ENCODE results near the gene PPIF.
A peak's percentile ranks its signal among the peaks of the same experiment; 100 is the strongest.

PPIF gene

DNA sequence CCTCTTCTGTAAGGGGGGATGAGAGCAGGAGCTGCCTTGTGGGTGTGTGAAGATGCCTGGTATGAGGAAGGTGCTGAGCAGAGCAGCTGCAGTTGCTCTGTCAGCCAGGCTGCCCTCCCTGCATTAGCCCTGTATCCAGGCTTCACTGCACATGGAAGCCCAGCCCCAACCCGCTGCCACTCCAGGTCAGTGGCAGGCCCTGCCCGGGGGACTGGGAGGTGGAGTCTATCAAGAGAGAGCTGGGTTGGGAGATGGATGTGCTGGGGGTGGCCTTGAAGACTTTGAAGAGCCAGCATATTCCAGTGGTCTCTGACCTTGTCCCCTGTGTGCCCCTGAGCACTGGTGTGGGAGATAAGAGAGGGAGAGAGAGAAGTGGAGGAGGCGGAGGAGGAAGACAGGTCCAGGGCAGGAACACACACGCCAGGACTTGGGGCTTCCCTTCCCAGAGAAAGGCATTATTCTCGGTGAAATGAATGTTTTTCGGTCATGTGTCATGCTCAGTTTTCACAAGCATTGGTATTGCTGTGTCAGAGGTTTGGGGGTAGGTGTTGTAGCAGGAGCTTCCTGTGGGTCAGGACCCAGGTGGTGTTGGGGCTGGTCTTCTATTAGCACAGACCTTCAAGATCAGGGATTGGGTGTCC lies 2.6 kb downstream of the PPIF start:
- ATAC-seq: no peak

DNA sequence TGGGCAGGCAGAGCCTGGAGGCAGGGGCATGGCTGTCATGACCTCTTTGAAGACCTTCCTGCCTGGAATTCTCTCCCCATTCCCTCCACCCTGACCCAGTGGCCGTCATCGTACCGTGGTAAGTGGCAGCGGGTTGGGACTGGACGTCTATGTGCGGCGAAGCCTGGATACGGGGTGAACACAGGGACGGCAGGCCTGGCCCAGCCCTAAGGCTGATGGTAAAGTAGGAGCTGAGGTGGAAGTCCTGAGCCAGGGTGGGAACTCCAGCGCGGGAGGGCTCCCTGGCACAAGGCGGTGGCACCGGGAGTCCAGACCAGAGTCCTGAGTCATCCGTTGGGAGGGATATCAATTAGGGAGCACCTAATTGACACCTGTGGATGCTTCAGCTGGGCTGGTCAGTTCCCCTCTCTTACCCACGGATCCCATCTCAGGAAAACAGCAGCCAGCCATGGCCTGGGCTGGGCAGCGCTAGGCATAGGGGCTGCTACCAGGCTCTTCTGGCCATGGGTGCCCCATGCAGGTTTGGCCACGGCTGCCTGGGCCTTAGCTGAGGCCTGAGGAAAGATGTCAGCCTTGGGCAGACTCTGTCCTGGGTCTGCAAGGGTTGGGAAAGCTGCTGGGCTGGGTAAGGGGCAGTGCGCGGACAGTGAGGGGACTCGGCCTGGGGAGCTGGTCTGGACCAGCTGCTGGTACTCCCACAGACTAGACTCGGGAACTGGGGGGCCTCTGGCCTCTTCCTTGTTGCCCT lies 3.3 kb downstream of the PPIF start:
- ATAC-seq: no peak

DNA sequence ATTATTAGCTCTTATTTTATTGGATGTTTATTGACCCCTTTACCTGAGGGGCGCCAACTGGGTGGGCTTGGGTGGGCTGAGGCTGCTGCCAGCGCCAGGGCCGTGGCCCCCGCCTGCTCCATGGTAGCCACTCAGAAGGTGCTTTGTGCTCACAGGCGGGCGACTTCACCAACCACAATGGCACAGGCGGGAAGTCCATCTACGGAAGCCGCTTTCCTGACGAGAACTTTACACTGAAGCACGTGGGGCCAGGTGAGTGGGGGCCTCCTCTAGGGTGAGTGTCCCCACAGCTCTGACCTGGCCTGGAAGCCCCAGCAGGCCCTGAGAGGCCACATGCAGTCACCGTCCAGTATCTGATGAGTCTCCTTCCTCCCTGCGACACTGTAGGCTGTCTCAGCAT lies 4.1 kb downstream of the PPIF start:
- no peak for ATAC-seq

DNA sequence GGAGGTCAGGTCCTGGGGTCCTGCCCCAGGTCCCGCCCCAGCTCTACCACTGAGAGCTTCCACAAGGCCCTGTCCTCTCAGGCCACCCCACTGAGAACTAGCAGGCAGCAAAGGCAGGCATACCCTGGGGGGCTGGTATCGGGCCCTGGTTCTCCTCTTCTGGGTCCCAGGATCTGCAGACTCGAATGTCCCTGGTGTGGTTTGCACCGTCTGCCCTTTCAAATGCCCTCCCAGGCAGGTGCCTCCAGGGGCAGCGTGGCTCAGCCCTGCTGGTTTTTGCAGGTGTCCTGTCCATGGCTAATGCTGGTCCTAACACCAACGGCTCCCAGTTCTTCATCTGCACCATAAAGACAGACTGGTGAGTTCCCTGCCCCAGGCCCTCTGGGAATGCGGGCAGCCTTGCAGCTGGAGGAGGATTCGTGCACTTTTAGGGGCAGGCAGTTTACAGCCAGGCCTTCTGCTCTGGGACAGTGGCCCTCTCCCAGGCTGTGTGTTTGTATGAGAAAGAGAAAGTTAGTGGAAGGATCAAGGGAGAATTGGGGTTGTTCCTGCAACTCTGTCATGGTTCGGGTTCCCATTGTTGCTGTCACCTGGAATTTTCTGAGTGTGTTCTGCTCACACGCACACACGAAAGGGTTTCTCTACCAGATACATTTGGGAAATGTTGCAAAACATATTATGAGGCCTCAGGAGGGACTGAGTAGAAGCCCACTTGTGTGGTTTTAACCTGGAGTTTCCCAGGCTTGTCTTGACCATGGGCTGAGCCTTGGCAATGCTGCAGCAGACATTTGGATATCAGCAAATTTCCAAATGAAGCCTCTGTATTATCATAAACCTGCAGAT lies 5.0 kb downstream of the PPIF start:
- ATAC-seq: no peak

DNA sequence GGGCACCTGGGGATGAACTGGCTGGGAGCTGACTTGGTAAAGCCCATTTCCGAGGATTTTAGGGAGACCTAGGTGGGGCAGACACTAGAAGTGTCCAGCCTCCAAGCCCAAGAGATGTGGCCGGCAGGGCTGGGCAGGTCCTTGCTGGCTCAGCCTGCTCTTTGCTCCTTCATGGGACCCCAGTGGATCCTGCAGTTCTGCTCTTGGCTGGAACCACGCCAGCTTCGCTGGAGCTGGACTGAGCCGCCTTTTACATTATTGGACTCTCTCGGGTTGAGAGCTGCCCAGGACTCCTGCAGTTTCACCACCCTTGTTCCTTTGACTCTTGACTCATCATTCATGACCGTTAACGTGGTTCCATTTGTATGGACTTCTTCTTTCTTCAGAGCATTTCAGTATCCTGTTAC lies 5.7 kb downstream of the PPIF start:
- ATAC-seq: no peak

DNA sequence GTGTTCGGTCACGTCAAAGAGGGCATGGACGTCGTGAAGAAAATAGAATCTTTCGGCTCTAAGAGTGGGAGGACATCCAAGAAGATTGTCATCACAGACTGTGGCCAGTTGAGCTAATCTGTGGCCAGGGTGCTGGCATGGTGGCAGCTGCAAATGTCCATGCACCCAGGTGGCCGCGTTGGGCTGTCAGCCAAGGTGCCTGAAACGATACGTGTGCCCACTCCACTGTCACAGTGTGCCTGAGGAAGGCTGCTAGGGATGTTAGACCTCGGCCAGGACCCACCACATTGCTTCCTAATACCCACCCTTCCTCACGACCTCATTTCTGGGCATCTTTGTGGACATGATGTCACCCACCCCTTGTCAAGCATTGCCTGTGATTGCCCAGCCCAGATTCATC lies 6.5 kb downstream of the PPIF start:
- no peak for ATAC-seq

DNA sequence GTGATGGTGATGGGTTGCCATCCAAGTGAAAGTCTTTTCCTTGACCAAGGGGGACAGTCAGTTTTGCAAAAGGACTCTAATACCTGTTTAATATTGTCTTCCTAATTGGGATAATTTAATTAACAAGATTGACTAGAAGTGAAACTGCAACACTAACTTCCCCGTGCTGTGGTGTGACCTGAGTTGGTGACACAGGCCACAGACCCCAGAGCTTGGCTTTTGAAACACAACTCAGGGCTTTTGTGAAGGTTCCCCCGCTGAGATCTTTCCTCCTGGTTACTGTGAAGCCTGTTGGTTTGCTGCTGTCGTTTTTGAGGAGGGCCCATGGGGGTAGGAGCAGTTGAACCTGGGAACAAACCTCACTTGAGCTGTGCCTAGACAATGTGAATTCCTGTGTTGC lies 6.9 kb downstream of the PPIF start:
- peak in 1 of 2 donors; percentile 22 for ATAC-seq

DNA sequence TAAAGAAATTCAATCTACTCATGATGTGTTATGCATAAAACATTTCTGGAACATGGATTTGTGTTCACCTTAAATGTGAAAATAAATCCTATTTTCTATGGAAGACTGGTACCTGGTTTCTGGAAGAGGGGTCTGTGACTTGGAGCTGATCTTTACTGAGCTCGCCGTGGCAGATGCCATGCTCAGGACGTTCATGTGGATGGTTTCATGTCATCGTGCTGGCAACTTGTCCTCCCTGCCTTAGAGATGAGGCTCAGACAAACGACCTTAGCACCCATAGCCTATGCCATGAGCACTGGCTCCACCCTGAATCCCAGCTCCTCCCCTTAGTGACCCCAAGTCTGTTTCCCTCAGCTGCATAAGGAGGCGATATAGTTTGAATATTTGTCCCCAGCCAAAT lies 7.3 kb downstream of the PPIF start:
- no peak for ATAC-seq

DNA sequence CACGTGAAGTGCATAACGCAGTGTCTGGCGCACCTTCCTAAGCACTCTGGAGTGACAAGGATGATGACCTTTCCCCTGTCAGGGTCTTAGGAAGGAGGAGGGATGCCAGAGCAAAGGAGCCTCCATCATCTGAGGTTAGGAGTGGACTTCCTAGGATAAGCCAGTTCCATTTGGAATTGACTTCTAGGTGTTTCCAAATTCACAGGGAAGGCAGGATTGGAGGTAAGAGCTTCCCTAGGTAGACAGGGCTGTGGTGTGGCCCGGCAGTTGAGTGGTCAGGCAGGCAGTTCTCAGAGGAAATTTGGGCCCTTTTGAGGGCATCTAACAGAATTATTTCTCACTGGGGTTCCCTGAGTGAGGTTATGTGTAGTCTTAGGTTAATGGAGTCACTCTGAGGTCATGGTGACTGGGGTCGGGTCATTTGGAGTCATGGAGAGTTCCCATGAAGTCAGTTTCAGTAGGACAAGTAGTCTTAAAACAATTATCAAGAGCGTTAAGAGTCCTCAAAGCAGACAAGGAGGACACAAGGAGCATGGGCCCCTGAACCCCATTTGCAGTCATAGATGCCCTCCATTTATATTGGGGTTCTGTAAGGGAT lies 8.2 kb downstream of the PPIF start:
- ATAC-seq: no peak

DNA sequence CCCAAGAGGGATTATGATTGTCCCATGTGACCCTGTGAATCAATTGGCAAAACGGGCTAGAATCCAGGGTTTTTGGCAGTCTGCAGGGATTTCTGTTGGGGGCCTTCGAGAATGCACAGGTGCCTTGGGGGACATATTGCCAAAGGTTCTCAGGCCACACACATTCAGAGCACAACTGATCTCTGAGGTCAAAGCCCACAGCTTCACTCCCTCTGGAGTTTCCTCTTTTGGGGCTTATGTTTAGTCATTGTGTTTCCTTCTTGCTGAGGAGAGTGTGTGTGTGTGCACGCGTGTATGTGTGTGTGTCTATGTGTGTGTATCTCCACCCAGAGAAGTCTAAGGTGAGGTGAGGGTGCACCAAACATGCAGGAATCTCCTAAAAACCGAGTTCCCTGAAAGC lies 8.8 kb downstream of the PPIF start:
- peak in 1 of 2 donors; percentile 11 for ATAC-seq

DNA sequence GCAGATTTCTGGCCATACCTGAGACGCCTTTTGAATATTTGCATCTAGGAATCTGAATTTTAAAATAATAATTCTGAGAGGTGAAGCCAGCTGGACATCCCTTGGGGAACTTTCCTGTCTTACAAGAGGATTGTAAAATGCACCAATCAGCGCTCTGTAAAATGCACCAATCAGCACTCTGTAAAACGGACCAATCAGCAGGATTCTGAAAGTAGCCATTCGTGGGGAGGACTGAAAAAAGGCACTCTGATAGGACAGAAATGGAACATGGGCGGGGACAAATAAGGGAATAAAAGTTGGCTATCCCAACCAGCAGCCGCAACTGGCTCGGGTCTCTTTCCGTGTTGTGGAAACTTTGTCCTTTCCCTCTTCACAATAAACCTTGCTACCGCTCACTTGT lies 9.9 kb downstream of the PPIF start:
- ATAC-seq: no peak

DNA sequence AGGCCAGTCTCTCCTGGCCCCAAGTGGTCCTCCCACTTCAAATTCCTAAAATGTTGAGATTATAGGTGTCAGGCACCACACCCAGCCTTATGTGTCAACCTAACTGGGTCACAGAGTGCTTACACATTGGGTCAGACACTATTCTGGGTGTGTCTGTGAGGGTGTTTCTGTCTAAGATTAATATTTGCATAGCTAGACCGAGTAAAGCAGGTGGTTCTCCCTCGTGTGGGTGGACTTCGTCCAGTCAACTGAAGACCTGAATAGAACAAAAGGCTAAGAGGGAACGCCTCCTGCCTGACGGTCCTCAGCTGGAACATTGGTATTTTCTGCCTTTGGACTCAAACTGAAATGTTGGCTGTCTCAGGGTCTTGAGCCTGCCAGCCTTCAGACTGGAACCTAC lies 11.5 kb downstream of the PPIF start:
- ATAC-seq: no peak

DNA sequence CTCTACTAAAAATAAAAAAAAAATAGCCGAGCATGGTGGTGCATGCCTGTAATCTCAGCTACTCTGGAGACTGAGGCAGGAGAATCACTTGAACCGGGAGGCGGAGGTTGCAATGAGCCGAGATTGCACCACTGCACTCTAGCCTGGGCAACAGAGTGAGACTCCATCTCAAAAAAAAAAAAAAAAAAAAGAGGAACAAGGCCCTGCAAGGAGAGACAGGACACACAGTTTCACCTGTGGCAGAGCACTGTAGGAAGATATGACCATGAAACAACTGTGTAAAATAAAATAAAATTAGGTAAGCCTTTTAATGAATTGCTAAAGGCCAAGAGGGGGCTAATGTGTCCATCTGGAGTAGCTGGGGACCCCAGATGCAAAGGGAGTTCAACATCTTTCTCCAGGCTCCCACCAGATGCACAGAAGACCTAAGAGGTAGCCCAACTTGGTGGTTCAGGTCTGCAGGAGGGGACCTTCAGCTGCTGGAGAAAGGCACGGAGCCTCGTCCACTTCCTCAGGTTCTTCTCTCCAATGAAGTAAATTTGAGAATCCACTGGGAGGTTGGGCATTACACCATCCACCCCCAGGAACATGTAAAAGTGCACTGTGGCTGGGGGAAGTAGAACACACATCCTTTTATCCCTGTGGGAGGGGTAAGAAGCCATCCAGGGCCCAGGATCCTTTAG lies 12.7 kb downstream of the PPIF start:
- no peak for ATAC-seq

DNA sequence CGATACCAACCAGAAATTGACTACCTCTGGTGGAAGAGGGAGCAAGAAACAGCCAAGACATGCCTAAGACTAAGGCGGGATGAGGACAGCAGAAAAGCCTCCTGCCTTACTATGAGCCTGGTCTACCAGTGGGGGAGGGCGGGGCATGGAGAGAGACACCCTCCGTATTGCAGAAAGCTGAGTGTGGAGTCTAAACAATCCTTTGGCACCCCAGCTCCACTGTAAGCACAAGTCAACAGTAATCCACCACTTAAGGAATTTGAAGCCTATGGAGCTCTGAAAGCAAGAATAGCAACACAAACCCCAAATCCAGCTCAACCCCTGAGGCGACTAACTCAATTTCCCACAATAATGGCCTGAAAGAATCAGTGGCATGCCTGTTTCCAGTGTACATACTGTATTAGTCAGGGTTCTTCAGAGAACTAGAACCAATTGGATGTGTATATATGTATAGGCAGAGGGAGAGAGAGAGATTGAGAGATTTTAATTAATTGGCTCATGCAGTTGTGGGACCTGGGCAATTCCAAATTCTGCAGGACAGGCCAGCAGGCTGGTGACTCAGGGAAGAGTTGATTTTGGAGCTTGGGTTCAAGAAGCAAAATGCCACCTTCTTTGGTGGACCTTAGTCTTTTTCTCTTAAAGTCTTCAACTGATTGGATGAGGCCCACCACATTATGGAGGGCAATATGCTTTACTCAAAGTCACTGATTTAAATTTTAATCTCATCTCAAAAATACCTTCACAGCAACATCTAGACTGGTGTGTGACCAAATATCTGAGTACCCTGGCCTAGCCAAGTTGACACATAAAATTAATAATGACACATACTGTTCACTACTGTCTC lies 13.5 kb downstream of the PPIF start:
- ATAC-seq: no peak

DNA sequence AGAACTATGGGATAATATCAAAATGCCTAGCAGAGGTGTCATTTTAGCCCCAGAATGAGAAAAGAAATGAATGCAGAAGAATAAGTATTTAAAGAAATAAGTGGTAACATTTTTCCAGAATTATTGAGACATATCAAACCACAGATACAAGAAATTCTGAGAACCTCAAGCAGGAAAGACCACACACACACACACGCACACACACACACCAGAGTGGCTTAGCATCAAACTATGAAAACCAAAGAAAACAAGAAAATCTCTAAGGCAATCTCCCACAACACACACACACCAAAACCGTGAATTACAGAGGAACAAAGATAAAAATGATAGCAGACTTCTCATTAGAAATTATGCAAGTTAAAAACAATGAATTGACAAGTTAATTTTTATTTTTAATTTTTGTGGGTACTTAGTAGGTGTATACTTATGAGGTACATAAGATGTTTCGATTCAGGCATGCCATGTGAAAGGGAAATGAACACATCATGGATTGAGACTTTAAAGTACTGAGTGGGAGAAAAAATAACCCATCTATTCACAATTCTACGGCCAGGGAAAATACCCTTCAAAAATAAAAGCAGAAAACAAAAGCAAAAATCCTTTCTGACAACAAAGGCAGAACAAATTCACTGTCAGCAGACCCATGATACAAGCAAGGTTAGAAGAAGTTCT lies 14.6 kb downstream of the PPIF start:
- ATAC-seq: no peak

DNA sequence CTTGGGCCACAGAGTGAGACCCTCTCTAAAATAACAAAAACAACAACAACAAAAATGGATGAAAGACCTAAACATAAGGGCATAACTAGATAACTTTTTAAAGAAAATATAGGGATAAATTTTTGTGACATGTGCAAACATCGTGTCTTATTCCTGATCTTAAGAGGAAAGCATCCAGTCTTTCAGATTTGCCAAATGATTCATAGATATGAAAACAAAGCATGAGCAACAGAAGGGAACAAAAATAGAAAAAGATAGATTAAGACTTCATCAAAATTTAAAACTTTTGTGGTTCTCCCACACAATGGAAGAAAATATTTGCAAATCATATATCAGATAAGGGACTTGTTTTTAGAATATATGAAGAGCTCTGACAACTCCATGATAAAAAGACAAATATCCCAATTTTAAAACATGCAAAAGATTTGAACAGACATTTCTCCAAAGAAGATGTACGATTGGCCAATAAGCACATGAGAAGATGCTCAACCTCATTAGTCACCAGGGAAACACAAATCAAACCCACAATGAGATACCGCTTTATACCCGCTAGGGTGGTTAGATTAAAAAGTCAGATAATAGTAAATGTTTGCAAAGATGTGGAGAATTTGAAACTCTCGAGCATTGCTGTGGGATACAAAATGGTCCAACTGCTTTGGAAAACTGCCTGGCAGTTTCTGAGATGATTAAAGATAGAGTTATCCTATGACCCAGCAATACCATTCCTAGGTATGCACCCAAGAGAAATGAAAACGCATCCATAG lies 20.3 kb downstream of the PPIF start:
- ATAC-seq: no peak

DNA sequence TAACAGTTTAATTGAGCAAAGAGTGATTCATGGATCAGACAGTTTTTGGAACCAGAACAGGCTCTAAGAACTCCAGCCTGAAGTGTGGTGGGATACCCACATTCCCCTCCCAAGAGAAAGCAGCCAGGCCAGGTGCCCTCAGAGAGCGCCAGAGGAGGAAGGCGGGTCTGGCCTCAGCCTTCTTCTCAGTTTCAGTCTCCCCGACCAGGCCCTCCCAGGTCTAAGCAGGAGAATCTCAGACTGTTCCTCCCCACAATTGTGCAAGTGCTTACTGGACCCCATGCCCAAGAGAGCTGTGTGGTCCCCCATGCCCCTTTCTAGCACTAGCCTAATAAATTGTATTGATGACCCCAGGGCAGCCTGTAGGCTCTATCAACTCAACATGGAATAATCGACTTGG lies 25.6 kb downstream of the PPIF start:
- ATAC-seq: no peak

DNA sequence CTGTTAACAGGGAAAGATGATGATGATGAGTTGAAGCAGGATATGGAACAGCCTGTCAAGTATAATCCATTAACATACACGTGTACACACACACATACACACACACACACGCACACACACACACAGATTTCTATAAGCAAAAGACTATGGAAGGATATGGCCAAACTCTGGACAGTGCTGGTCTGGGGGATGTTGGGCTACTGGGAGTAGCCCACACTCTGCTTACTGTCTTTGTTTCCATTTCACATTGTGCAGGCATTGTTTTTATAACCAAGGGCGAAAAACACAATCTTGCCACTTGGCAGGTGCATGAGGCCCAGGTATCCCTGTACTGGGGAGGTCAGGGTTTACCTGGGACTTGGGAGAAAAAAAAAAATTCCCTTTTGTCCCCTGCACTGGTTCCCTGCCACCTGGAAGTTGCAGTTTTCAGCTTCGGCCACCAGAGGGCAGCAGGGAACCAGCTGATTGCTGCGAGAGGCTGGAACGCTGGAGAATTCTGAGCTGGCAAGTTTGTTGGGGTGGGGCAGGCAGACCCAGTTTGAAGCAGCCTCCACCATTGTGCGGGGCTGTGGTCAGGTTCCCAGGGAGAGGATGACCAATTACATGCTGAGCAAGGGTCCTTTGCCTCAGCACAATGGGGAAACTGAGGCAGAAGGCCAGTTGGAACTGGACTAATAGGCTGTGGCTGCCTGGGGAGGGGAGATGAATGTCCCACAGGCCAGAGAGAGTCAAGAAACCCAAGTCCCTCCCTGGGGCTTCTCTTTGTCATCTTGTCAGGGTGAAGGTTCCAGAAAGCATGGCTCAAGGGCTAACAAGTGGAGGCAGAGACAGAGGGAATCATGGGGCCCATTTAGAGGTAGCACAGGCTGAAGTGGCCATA lies 27.3 kb downstream of the PPIF start:
- peak; percentile 65 to 72 for ATAC-seq

DNA sequence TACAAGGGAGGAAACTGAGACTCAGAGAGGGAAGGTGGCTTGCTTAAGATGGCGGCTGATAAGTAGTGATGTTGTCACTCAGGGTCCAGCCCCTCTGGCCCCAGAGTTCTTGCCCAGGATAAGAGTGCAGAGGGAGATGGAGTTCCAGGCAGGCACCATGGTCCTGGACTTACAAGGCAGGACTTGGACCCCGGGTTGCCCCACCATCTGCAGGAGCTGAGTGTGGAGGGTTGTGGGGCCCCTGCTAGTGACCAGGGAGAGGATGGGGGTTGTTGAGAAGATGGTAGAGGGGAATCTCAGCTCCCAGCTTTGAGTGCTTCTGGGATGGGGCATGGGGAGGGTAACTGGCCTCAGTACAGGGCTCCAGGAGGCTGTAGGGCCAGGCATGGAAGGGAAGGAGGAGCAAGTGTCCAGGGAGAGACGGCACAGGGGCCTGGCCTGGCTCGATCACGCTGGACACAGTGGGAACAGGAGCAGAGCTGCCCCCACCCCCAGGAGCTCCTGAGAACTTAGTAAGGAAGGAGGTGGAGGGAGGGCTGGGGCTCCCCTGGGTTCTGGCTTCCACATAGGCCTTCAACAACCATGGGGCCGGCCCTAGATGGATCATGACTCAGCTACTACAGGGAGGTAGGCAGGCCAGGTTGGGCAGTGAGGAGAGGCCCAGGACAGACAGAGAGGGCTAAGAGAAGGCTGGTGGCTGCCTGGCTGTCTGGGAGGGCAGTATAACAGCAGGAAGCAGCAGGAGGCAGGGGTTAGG lies 28.2 kb downstream of the PPIF start:
- ATAC-seq: no peak
